GM21737 (cell line): ENCODE results near the gene LGMN.

ENCODE experiments used
- ATAC-seq: cut with Tn5 transposase; IDR thresholded peaks from one replicate; pipeline ENCODE4 v1.9.1; 2021; ENCODE audit warnings: mild to moderate bottlenecking, moderate library complexity; ENCODE audit not compliant: unreplicated experiment

Gene LGMN

GRCh38 chr14:92656306-92657081 is 91.9 kb downstream of the LGMN start:
- no peak for ATAC-seq

DNA sequence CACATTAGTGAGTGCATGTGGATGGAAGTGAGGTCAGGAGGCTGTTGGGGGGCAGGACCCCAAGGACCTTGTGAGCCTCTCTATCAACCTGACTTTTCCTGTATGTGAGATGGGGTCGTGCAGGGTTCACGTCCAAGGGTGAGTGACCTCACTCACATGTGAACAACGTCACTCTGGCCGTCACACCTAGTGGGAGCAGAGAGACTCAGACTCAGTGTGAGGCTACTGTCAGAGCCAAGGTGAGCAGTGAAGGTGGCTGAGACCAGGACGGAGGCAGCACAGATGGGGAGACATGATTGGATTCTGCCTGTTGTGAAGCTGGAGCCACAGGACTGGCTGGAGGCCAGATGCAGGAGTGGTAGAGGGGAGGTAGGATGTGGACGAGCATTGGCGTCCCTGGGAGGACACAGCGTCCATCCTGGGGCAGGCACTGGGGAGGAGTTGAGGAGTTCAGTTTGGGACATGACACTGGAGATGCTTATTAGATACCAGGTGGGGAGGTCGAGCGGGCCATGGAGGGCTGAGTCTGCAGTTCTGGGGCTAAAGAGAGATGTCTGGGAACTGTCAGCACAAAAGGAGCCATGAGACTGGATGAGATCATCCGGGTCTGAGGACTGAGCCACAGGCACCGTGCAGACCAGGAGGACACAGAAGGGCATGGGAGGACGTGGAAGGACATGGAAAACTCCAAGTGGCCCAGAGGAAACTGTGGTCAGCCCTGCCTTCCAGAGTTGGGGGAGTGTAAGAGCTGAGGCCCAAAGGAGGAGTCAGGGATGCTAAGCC is 92.8 kb downstream of the LGMN start:
- ATAC-seq, result no peak

GRCh38 chr14:92654239-92654901 is 94.1 kb downstream of the LGMN start:
- no peak for ATAC-seq
